PFSK-1 (cell line): ENCODE results near the gene TRPC5OS. TPM values are rescaled to one million over a fixed set of nuclear protein-coding genes. Genes with fewer than 3 reads are reported as not detected.

Source experiments
- FOXP2 ChIP-seq: optimal IDR thresholded peaks from 2 replicates; pipeline ENCODE3; 2011; ENCODE audit warnings: borderline replicate concordance, control low read depth, inconsistent platforms; ENCODE audit not compliant: insufficient read depth; ENCODE audit errors: extremely low read length, extremely low read depth
- POLR2AphosphoS5 ChIP-seq: IDR thresholded peaks from 2 replicates; pipeline ENCODE4 v1.6.1; 2012; ENCODE audit warnings: low read depth, mild to moderate bottlenecking, control low read depth, low read length, moderate library complexity
- SIN3A ChIP-seq: IDR thresholded peaks from 2 replicates; pipeline ENCODE4 v1.6.1; 2012; ENCODE audit warnings: mild to moderate bottlenecking, low read length, moderate library complexity, borderline replicate concordance; ENCODE audit not compliant: insufficient read depth
- TAF1 ChIP-seq: IDR thresholded peaks from 2 replicates; pipeline ENCODE4 v1.6.1; 2012; ENCODE audit warnings: low read length, control low read depth, borderline replicate concordance; ENCODE audit not compliant: insufficient read depth
- polyA plus RNA-seq: library from polyadenylated mRNA; unstranded; fragments of >200 nt; gene quantifications from one replicate; pipeline ENCODE4 v1.2.1, GENCODE V29; 2012; ENCODE audit warnings: low read depth, missing spikeins; ENCODE audit not compliant: insufficient read length
- TF ChIP-seq, protein P1 (sequence below), 2 experiments: IDR thresholded peaks; 2 replicates each; pipeline versions ENCODE4 v1.6.1 to v1.8.0; 2011 to 2012; ENCODE audit warnings: low read depth in 2 of 2, low read length in 2 of 2, control low read depth in 1 of 2, inconsistent platforms in 1 of 2, mild to moderate bottlenecking in 1 of 2, moderate library complexity in 1 of 2; ENCODE audit not compliant: insufficient read depth in 1 of 2

TRPC5OS gene
- polyA plus RNA-seq, result not detected

DNA sequence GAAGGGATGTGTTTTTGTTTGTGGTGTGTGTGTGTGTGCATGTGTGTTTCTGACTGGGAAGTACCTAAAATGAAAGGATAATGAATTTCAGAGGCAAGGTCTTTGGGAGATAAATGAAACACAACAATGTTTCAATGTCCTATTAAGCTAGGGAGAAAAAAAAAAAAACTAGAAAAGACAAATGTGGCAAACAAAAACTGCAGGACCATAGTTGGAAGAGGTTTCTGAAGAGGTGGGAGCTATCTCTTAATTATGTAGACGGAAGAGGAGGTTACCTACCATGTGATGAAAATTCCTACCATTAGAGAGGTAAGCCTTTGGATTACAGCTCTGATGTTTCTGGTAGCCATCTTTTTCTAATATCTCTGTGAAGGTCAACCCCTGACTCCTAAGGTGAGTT lies at the start of gene TRPC5OS:
TSS of gene TRPC5OS (plus strand) at position 301 of the 400 bp plus-strand sequence. CDS start 25,669 bp downstream, outside the sequence.
- TF ChIP-seq, protein P1, sequence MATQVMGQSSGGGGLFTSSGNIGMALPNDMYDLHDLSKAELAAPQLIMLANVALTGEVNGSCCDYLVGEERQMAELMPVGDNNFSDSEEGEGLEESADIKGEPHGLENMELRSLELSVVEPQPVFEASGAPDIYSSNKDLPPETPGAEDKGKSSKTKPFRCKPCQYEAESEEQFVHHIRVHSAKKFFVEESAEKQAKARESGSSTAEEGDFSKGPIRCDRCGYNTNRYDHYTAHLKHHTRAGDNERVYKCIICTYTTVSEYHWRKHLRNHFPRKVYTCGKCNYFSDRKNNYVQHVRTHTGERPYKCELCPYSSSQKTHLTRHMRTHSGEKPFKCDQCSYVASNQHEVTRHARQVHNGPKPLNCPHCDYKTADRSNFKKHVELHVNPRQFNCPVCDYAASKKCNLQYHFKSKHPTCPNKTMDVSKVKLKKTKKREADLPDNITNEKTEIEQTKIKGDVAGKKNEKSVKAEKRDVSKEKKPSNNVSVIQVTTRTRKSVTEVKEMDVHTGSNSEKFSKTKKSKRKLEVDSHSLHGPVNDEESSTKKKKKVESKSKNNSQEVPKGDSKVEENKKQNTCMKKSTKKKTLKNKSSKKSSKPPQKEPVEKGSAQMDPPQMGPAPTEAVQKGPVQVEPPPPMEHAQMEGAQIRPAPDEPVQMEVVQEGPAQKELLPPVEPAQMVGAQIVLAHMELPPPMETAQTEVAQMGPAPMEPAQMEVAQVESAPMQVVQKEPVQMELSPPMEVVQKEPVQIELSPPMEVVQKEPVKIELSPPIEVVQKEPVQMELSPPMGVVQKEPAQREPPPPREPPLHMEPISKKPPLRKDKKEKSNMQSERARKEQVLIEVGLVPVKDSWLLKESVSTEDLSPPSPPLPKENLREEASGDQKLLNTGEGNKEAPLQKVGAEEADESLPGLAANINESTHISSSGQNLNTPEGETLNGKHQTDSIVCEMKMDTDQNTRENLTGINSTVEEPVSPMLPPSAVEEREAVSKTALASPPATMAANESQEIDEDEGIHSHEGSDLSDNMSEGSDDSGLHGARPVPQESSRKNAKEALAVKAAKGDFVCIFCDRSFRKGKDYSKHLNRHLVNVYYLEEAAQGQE (IDR thresholded peaks at IDR 0.05; ENCODE audit: insufficient read depth in 1 of 2, low read depth in 2 of 2, low read length in 2 of 2), result no peak
- TF ChIP-seq FOXP2 (no peak), TAF1 (no peak), POLR2AphosphoS5 (no peak), SIN3A (no peak)

GRCh38 chrX:111829345-111829744 lies 46.6 kb upstream of the TRPC5OS start:
- TF ChIP-seq TAF1 (no peak), SIN3A (no peak), FOXP2 (no peak), POLR2AphosphoS5 (no peak)
- TF ChIP-seq, protein P1 (IDR thresholded peaks at IDR 0.05; ENCODE audit: insufficient read depth in 1 of 2, low read depth in 2 of 2, low read length in 2 of 2), result no peak

DNA sequence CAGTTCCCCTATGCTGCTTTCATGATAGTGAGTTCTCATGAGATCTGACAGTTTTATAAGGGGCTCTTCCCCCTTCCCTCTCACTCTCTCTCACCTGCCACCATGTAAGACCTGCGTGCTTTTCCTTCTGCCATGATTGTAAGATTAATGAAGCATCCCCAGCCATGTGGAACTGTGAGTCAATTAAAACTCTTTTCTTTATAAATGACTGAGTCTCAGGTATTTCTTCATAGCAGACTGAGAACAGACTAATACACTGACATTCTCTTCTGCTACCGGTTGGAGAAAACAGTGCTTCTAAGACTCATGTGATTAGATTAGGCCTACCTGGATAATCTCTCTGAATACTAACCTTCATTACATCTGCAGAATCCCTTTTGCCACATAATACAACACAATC lies 45.4 kb upstream of the TRPC5OS start:
- TF ChIP-seq POLR2AphosphoS5 (no peak), SIN3A (no peak), FOXP2 (no peak), TAF1 (no peak)
- TF ChIP-seq, protein P1 (IDR thresholded peaks at IDR 0.05; ENCODE audit: insufficient read depth in 1 of 2, low read depth in 2 of 2, low read length in 2 of 2), result no peak

GRCh38 chrX:111831343-111831742 lies 44.6 kb upstream of the TRPC5OS start:
- TF ChIP-seq TAF1 (no peak), POLR2AphosphoS5 (no peak), FOXP2 (no peak), SIN3A (no peak)
- TF ChIP-seq, protein P1 (IDR thresholded peaks at IDR 0.05; ENCODE audit: insufficient read depth in 1 of 2, low read depth in 2 of 2, low read length in 2 of 2), result no peak

DNA sequence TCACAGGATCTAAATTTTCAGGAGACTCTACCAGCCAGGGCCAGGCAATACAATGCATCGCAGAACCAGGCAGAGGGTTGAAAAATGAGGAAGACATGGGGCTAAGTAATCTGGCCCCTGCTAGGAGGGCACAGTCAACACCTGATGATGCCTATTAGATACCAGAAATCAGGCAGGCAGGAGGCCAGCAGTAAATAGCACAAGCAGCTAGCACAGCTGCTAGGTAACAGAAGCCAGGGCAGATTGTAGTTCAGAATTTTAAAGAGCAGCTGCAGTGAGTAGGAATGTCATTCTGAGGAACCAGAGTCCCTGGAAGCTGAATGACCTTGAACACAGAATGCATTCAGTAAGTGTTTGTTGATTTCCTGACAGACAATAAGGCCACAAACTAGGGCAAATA lies 38.8 kb upstream of the TRPC5OS start:
- TF ChIP-seq FOXP2 (no peak), SIN3A (no peak), POLR2AphosphoS5 (no peak), TAF1 (no peak)
- TF ChIP-seq, protein P1 (IDR thresholded peaks at IDR 0.05; ENCODE audit: insufficient read depth in 1 of 2, low read depth in 2 of 2, low read length in 2 of 2), result no peak
